ENCODE results near the gene ATP11A.

Gene ATP11A

GRCh38 chr13:112651750-112652511 lies 37.9 kb upstream of the ATP11A start:
- Histone ChIP-seq H3K4me3 (ENCODE audit: severe bottlenecking) (no peak overlapping the region), H3K27ac (ENCODE audit: poor library complexity, severe bottlenecking) (no peak overlapping the region), H3K9me3 (ENCODE audit: severe bottlenecking) (no peaks in the 10 kb centered on the region), H3K36me3 (ENCODE audit: low read depth) (no peaks in the 10 kb centered on the region), H3K27me3 (ENCODE audit: insufficient read depth, poor library complexity, severe bottlenecking) (no peaks in the 10 kb centered on the region), H3K4me1 (ENCODE audit: insufficient read depth, poor library complexity, severe bottlenecking) (no peaks in the 10 kb centered on the region)
- TF ChIP-seq CTCF (IDR thresholded peaks at IDR 0.05; ENCODE audit: poor library complexity, severe bottlenecking) = no peak
- DNase-seq (ENCODE audit: low spot score) (no peak), ATAC-seq (ENCODE audit: low read depth) (no peak)

DNA sequence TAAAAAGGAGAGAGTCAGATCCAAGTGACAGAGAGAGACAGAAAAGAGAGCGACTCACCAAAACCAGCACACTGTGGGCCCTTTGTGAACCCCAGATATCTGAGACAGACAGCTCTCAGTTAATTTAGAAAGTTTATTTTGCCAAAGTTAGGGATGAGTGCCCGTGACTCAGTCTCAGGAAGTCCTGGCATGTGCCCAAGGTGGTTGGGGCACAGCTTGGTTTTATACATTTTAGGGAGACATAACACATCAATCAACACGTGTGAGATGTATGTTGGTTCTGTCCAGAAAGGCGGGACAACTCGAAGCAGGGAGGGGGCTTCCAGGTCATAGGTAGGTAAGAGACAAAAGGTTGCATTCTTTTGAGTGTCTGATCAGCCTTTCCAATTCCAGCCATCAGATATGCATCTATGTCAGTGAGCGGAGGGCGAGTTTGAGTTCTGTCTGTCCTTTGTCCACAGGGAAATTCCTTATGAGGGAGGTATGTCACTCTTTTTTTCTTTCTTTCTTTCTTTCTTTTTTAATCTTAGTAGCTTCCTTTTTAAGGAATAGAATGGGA lies 37.2 kb upstream of the ATP11A start:
- DNase-seq (ENCODE audit: low spot score) = no peak
- no peaks in the 10 kb centered on the region for H3K27me3 ChIP-seq (ENCODE audit: insufficient read depth, poor library complexity, severe bottlenecking)
- H3K36me3 ChIP-seq (ENCODE audit: low read depth) = no peaks in the 10 kb centered on the region
- peak; percentile 48; the same call in 2 of the 3 replicates for ATAC-seq (ENCODE audit: low read depth)
- H3K9me3 ChIP-seq (ENCODE audit: severe bottlenecking) = no peaks in the 10 kb centered on the region
- no peaks in the 10 kb centered on the region for H3K4me1 ChIP-seq (ENCODE audit: insufficient read depth, poor library complexity, severe bottlenecking)
- H3K4me3 ChIP-seq (ENCODE audit: severe bottlenecking) = no peak overlapping the region
- TF ChIP-seq CTCF (IDR thresholded peaks at IDR 0.05; ENCODE audit: poor library complexity, severe bottlenecking) = no peak
- no peak overlapping the region for H3K27ac ChIP-seq (ENCODE audit: poor library complexity, severe bottlenecking)

GRCh38 chr13:112653071-112653470 lies 36.8 kb upstream of the ATP11A start:
- TF ChIP-seq CTCF (IDR thresholded peaks at IDR 0.05; ENCODE audit: poor library complexity, severe bottlenecking) = no peak
- H3K27me3 ChIP-seq (ENCODE audit: insufficient read depth, poor library complexity, severe bottlenecking) = no peaks in the 10 kb centered on the region
- H3K27ac ChIP-seq (ENCODE audit: poor library complexity, severe bottlenecking) = no peak overlapping the region
- ATAC-seq (ENCODE audit: low read depth) = no peak
- no peak for DNase-seq (ENCODE audit: low spot score)
- H3K36me3 ChIP-seq (ENCODE audit: low read depth) = no peaks in the 10 kb centered on the region
- H3K4me1 ChIP-seq (ENCODE audit: insufficient read depth, poor library complexity, severe bottlenecking) = peaks cover 2% of the 10 kb centered on the region
- no peaks in the 10 kb centered on the region for H3K9me3 ChIP-seq (ENCODE audit: severe bottlenecking)
- H3K4me3 ChIP-seq (ENCODE audit: severe bottlenecking) = no peak overlapping the region

GRCh38 chr13:112655913-112656312 lies 33.9 kb upstream of the ATP11A start:
- Histone ChIP-seq H3K4me1 (ENCODE audit: insufficient read depth, poor library complexity, severe bottlenecking) (peaks cover 12% of the 10 kb centered on the region), H3K9me3 (ENCODE audit: severe bottlenecking) (no peaks in the 10 kb centered on the region), H3K27ac (ENCODE audit: poor library complexity, severe bottlenecking) (no peak overlapping the region), H3K4me3 (ENCODE audit: severe bottlenecking) (no peak overlapping the region), H3K36me3 (ENCODE audit: low read depth) (no peaks in the 10 kb centered on the region), H3K27me3 (ENCODE audit: insufficient read depth, poor library complexity, severe bottlenecking) (no peaks in the 10 kb centered on the region)
- DNase-seq (ENCODE audit: low spot score) (no peak), ATAC-seq (ENCODE audit: low read depth) (no peak)
- TF ChIP-seq CTCF (IDR thresholded peaks at IDR 0.05; ENCODE audit: poor library complexity, severe bottlenecking) = no peak

Data from RWPE2 (cell line).